OCI-M2 (cell line): Measurements from ENCODE around the gene MID1.

Source experiments
- DNase-seq: peaks from one replicate; lab custom pipeline; 2025; ENCODE audit not compliant: unreplicated experiment; lab: John Stamatoyannopoulos, UW

MID1 gene

GRCh38 chrX:10620121-10620699 lies at the start of gene MID1:
TSS of gene MID1 (minus strand) at chrX:10620585. CDS start at chrX:10567547, 53,038 bp downstream.
- DNase-seq = no peak

GRCh38 chrX:10667143-10667542 lies 46.8 kb upstream of the MID1 start:
- DNase-seq = no peak

- no peak for DNase-seq
These were observed 45.7 kb upstream of the MID1 start for GRCh38 chrX:10666102-10666501.

- no peak for DNase-seq
These were observed 45.3 kb upstream of the MID1 start for GRCh38 chrX:10665681-10666080.

- no peak for DNase-seq
These were observed 39.8 kb upstream of the MID1 start for GRCh38 chrX:10660171-10660570.

DNA sequence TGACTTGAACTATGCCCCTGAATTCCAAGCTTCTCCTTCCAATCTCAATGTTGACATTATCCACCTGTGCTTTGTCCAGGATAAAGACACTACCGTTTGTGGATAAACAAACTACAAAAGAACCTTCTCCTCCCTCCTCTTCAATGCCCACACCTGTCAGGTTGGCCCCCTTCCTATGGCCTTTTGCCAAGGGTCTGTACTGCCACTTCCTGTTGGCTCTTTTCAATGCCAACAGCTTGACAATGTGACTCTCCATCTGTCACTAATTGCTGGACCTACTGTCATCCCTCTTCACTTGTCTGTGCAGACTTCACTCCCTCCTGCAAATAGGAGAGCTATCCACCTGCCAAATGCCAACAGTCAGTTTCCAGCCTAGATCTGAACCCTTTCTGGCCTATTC lies 35.8 kb upstream of the MID1 start:
- DNase-seq = no peak

DNA sequence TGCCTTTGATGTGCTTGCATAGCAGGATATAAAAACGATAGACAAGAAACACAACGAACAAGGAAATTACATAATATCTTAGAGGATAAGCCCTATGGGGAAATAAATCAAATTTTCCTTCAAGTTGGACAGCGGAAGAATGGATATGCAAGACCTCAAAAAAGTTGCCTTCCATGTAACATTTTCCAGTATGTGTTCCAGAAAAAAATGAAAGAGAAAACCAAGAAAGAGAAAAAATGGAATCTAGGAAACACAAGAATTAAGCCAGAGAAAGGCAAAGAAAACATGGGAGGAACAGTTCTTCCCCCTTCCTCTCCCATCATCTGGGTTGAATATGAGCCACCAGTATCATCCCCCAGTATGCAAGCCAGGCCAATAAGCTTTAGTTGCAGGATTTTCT lies 34.6 kb upstream of the MID1 start:
- DNase-seq = no peak

DNA sequence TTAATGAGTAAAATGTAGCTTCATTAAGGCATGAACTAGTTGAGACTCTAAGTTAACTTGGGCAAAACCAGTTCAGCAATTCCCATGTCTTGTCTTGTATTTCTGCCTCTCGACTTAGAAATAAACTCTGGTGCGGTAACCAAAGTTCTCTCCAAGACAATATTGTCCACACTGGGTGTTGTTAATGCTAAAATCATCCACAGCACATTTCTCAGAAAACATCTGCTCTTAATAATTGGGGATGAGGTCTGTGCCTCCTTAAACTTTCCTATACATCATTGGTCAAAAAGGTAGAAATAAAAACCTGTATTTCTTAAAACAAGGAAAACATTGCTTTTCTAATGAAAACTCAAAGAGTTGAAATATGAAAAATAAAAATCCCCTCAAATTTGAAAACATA lies 32.9 kb upstream of the MID1 start:
- DNase-seq = no peak

- DNase-seq = no peak
These were observed 28.9 kb upstream of the MID1 start for GRCh38 chrX:10649265-10649664.

DNA sequence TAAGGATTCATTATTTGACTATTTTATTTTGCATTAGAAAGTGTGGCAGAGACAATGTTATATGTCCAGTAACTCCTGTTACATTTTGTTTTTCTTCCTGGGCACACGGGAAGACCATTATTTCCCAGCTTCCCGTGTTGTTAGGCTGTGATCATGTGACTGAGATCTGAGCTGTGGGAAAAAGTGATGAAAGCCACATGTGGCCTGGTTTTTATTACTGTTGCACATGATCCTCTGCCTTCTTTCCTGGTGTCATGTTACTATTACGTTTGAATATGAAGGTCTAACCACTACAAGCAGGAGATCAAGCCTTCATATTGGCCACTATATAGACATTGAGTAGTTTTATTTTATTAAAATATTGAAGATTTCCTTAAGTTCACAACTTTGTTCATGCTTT lies 28.2 kb upstream of the MID1 start:
- no peak for DNase-seq

DNA sequence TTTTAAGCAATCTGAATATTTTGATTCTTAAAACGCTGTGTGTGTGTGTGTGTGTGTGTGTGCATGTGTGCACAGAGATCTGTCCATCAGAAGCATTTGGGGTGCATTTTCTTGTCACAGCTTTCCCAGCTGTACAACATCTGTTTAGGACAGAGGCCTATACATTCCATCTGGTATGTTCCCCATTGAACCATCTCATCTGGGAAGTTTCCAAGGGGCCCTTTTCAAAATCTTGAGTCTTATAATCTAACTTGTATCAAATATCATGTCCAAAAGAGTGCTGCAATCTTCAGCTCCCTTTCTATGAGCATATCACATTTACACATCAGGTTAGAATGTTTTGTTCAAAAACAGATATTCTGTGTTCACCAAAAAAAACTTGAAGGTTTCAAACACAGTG lies 16.5 kb upstream of the MID1 start:
- DNase-seq = no peak

- DNase-seq = no peak
These were observed 16.0 kb upstream of the MID1 start for GRCh38 chrX:10636337-10636736.

GRCh38 chrX:10634392-10635161 lies 14.2 kb upstream of the MID1 start:
- DNase-seq = no peak

DNA sequence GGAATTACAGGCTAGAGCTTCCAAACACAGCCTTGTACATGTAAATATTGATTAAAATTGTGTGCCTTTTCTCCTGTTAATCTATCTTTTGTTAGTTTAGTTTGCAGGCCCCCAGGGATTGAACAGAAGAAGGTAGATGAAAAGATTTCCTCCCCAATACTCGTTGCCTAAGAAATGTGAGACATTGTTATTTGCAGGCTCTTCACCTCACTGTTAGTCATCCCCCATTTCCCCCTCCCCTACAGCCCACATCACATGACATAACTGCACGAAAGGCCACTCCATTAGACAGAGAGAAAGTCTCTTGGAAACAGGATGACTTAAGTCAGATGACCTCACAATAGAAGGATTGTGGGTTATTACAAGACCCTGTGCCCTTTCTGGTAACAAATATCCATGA lies 13.3 kb upstream of the MID1 start:
- no peak for DNase-seq

DNA sequence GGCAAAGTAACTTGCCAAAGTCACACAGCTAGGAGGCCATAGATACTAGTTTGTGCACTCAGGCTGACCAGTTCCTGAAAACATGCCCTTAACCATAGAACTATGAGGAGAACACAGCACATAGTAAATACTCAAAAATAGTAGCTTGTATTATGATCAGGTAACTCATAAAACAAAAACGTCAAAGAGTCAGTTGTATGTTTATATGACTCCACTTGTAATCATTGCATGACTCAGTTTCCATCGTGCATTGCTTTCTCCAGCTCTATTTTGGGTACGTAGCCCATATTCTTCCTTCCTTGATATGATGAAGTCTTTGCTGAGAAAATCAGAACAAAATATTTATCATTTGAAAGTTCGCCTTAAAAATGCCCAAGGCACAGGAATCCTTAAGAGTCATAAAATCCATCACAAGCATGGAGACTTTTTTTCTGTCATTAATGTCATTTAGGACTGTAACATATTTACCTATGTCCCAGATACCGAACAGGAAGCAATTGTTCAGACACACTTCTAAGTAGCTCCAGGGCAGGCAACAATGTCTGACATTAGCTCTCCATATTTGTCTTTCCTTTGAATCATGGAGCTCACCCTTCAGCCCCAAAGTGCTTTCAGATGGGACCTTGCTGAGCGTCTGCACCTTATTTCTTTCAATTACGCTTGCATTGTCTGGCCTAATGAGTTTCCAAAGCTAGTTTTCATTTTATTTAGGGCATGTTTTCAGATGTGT lies 11.2 kb upstream of the MID1 start:
- no peak for DNase-seq

DNA sequence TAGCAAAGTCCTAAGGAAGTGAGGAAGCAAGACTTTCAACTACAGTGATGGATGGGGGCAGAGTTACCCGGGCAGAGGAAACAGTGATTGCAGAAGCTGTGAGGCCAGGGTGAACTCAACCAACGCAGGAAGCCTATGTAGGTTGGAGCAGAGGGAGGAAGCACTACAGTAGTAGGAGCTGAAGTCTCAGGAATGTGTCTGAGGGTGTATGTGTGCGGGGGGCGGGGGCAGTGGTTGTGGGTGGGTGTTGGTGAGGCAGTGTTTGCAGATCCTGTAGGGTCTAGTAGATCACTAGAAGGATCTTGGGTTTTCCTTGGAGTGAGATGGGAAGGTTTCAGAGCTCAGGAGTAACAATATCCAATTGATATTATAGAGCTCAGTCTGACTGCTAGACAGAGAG lies 9.9 kb upstream of the MID1 start:
- no peak for DNase-seq

DNA sequence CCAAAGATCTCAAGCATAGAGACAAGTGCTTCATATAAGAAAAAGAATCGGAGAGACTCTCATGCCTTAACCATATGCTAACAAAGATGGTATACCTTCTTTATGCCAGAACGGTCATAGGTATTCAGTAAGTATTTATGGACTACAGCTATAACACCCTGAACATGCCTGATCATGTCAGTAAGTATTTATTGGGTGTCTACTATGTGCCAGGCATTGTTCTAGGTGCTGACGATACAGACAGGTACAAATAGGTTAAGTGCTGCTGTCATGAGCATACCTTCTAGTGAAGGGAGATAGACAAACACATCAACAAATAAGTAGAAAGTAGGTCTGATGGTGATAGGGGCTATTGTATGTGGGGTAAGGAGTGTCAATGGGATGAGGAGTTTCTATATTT lies 9.5 kb upstream of the MID1 start:
- no peak for DNase-seq

DNA sequence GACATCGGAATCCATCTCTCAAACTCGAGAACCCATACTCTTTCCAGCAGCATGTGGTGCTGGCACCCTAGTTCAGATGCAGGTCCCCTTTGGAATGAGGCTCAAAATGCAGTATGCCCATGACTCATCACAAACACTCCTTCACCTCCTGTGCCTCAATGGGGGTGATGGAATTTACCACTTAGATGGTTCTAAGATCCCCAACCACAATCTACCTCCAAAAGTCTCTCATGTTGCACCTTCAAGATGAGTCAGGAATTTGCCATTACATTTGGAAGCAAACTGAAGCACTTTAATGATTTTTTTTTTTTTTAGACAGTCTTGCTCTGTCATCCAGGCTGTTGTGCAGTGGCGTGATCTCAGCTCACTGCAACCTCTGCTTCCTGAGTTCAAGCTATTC lies 8.5 kb upstream of the MID1 start:
- DNase-seq = no peak

- no peak for DNase-seq
These were observed 1.8 kb upstream of the MID1 start for GRCh38 chrX:10622197-10622596.

GRCh38 chrX:10619425-10620046 lies 849 bp downstream of the MID1 start:
- DNase-seq = no peak

DNA sequence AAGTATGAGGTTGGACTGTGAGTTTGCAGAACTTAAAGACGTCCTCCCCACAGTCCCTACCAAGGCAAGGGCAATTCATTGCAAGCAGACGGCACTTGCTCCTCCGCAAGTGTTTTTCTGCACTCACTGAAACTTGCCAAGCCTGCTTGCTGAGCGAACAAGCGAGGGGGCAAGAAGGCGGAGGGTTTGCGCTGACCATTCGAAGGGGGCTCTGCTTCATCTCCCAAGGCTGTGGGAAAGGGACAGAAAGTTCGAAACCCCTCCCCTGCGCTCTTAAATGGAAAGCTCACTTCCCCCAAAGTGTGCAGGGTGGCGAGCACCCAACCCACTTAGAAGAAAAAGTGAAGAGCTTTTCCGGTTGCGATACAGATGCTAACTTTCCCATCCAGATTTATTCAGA lies 1.4 kb downstream of the MID1 start:
- DNase-seq = no peak

GRCh38 chrX:10617999-10618351 lies 2.4 kb downstream of the MID1 start:
- DNase-seq = no peak
